Fibroblast of lung (primary cell): Measurements from ENCODE around the gene KRT6C. TPM values are rescaled to one million over a fixed set of nuclear protein-coding genes. Genes with fewer than 3 reads are reported as not detected.

Source experiments
- DNase-seq, 2 donors: peaks; one replicate each; pipeline versions ENCODE4 v3.0.0 to v3.0.0-alpha.2; 2010; ENCODE audit warnings: low read depth in 2 of 2
- H2AFZ ChIP-seq: 2 replicates; pipeline ENCODE4 v1.5.1; 2012; ENCODE audit warnings: low read length, control low read depth, inconsistent platforms
- H3K27ac ChIP-seq: 2 replicates; pipeline ENCODE4 v1.5.1; 2011; ENCODE audit warnings: low read length, control low read depth; ENCODE audit not compliant: insufficient read depth
- H3K27me3 ChIP-seq: 2 replicates; pipeline ENCODE4 v1.5.1; 2011; ENCODE audit warnings: mild to moderate bottlenecking, low read length; ENCODE audit not compliant: control insufficient read depth, insufficient read depth
- H3K36me3 ChIP-seq: 2 replicates; pipeline ENCODE4 v1.5.1; 2011; ENCODE audit warnings: low read length; ENCODE audit not compliant: control insufficient read depth, insufficient read depth
- H3K4me1 ChIP-seq: 2 replicates; pipeline ENCODE4 v1.5.1; 2011; ENCODE audit warnings: low read length; ENCODE audit not compliant: control insufficient read depth, insufficient read depth; ENCODE audit errors: extremely low read depth
- H3K4me2 ChIP-seq: 2 replicates; pipeline ENCODE4 v1.5.1; 2011; ENCODE audit warnings: low read length, control low read depth; ENCODE audit not compliant: insufficient read depth; ENCODE audit errors: extremely low read depth
- H3K4me3 ChIP-seq, 4 experiments: fragments of 200-600 bp in 1 of 4; sonication (generic) in 1 of 4; replicated peaks in 1 of 4; 2 replicates each; pipeline ENCODE4 v1.5.1; 2011 to 2016; ENCODE audit warnings: low read length in 4 of 4, low read depth in 3 of 4, mild to moderate bottlenecking in 3 of 4, control low read depth in 2 of 4, inconsistent platforms in 1 of 4, mixed read lengths in 1 of 4; ENCODE audit not compliant: insufficient read depth in 1 of 4; ENCODE audit errors: control extremely low read depth in 1 of 4
- H3K79me2 ChIP-seq: 2 replicates; pipeline ENCODE4 v1.5.1; 2012; ENCODE audit warnings: mild to moderate bottlenecking, low read length, inconsistent platforms; ENCODE audit not compliant: control insufficient read depth, insufficient read depth
- H3K9ac ChIP-seq: 2 replicates; pipeline ENCODE4 v1.5.1; 2011; ENCODE audit warnings: mild to moderate bottlenecking, low read length, control low read depth; ENCODE audit not compliant: insufficient read depth
- H3K9me3 ChIP-seq: 2 replicates; pipeline ENCODE4 v1.5.1; 2012; ENCODE audit warnings: low read depth, low read length; ENCODE audit not compliant: control insufficient read depth, insufficient read depth
- H4K20me1 ChIP-seq: 2 replicates; pipeline ENCODE4 v1.5.1; 2011; ENCODE audit warnings: low read length; ENCODE audit not compliant: control insufficient read depth, insufficient read depth; ENCODE audit errors: extremely low read depth
- CTCF ChIP-seq, 2 donors: IDR thresholded peaks in 1 of 2; conservative IDR thresholded peaks in 1 of 2; 1 replicate in 1 of 2; 2 replicates in 1 of 2; pipeline ENCODE4 v1.5.1; 2011 to 2012; ENCODE audit warnings: low read length in 2 of 2, control low read depth in 1 of 2, inconsistent platforms in 1 of 2, low read depth in 1 of 2, mild to moderate bottlenecking in 1 of 2
- EZH2 ChIP-seq: IDR thresholded peaks from 2 replicates; pipeline ENCODE4 v1.5.1; 2012; ENCODE audit warnings: low read length, control low read depth, mild to moderate bottlenecking; ENCODE audit errors: missing control alignments
- polyA plus RNA-seq, 2 donors: library from polyadenylated mRNA; depleted of rRNA in 1 of 2; stranded (reverse) in 1 of 2; unstranded in 1 of 2; fragments of >200 nt; gene quantifications; 2 replicates each; pipeline ENCODE4 v1.2.1, GENCODE V29; 2011 to 2012; ENCODE audit warnings: missing spikeins in 1 of 2
- total RNA-seq: library from RNA; depleted of rRNA; stranded (reverse); fragments of >200 nt; gene quantifications from 2 replicates; pipeline ENCODE4 v1.2.1, GENCODE V29; 2014

KRT6C gene
- total and polyA plus RNA-seq, 2 donors (not counting 1 experiment from before 2014, with no cell fraction given) = not detected

- Histone ChIP-seq H4K20me1 (no peaks in the 10 kb centered on the region), H3K79me2 (no peaks in the 10 kb centered on the region), H3K4me3 (no peak overlapping the region), H3K9ac (no peak overlapping the region), H3K9me3 (no peaks in the 10 kb centered on the region), H3K4me2 (no peak overlapping the region), H3K27me3 (no peaks in the 10 kb centered on the region), H3K36me3 (no peaks in the 10 kb centered on the region), H2AFZ (no peak overlapping the region), H3K4me1 (no peaks in the 10 kb centered on the region), H3K27ac (no peak overlapping the region)
- TF ChIP-seq CTCF (conservative IDR thresholded peaks at IDR 0.05 in 1 of 2, IDR thresholded peaks at IDR 0.05 in 1 of 2; ENCODE audit: low read depth in 1 of 2, low read length in 2 of 2) (no peak), EZH2 (no peak)
- no peak for DNase-seq
These were observed 12.8 kb upstream of the KRT6C start for GRCh38 chr12:52486166-52487105.

- no peaks in the 10 kb centered on the region for H3K9me3 ChIP-seq
- no peak overlapping the region for H3K4me2 ChIP-seq
- TF ChIP-seq EZH2 (no peak), CTCF (conservative IDR thresholded peaks at IDR 0.05 in 1 of 2, IDR thresholded peaks at IDR 0.05 in 1 of 2; ENCODE audit: low read depth in 1 of 2, low read length in 2 of 2) (no peak)
- H3K27me3 ChIP-seq = no peaks in the 10 kb centered on the region
- no peaks in the 10 kb centered on the region for H4K20me1 ChIP-seq
- H3K36me3 ChIP-seq = no peaks in the 10 kb centered on the region
- no peak for DNase-seq
- no peak overlapping the region for H3K9ac ChIP-seq
- H3K27ac ChIP-seq = no peak overlapping the region
- H3K79me2 ChIP-seq = no peaks in the 10 kb centered on the region
- no peaks in the 10 kb centered on the region for H3K4me1 ChIP-seq
- no peak overlapping the region for H2AFZ ChIP-seq
- no peak overlapping the region for H3K4me3 ChIP-seq
These were observed 6.5 kb upstream of the KRT6C start for GRCh38 chr12:52480073-52480472.

GRCh38 chr12:52477651-52478050 is 4.0 kb upstream of the KRT6C start:
- Histone ChIP-seq H3K9ac (no peak overlapping the region), H3K79me2 (no peaks in the 10 kb centered on the region), H2AFZ (no peak overlapping the region), H3K36me3 (no peaks in the 10 kb centered on the region), H3K4me2 (no peak overlapping the region), H3K9me3 (no peaks in the 10 kb centered on the region), H3K4me3 (no peak overlapping the region), H3K27me3 (no peaks in the 10 kb centered on the region), H3K4me1 (no peaks in the 10 kb centered on the region), H3K27ac (no peak overlapping the region), H4K20me1 (no peaks in the 10 kb centered on the region)
- no peak for DNase-seq
- TF ChIP-seq EZH2 (no peak), CTCF (conservative IDR thresholded peaks at IDR 0.05 in 1 of 2, IDR thresholded peaks at IDR 0.05 in 1 of 2; ENCODE audit: low read depth in 1 of 2, low read length in 2 of 2) (no peak)
